ENCODE data around the gene KRTAP5-8. TPM values are rescaled to one million over a fixed set of nuclear protein-coding genes. Genes with fewer than 3 reads are reported as not detected.

The KRTAP5-8 gene
- total and polyA plus RNA-seq, 2 experiments from 2014 or later, result not detected

GRCh38 chr11:71581826-71582225, 44.0 kb downstream of the KRTAP5-8 start:
- TF ChIP-seq ETS1 (IDR thresholded peaks at IDR 0.05), result no peak
- TF ChIP-seq EZH2phosphoT487 (IDR thresholded peaks at IDR 0.05; ENCODE audit: unreplicated experiment), result no peak
- TF ChIP-seq STAT1 (IDR thresholded peaks at IDR 0.05; ENCODE audit: unreplicated experiment), result no peak
- no peak for TF ChIP-seq CTCF (conservative IDR thresholded peaks at IDR 0.05; ENCODE audit: low read depth in 2 of 2)
- TF ChIP-seq POLR2AphosphoS5 (IDR thresholded peaks at IDR 0.05; ENCODE audit: low read depth), result no peak
- TF ChIP-seq NANOG (IDR thresholded peaks at IDR 0.05; ENCODE audit: borderline replicate concordance), result no peak
- no peak for TF ChIP-seq ZNF462 (CRISPR knock-in tag; IDR thresholded peaks at IDR 0.05)
- TF ChIP-seq REST (IDR thresholded peaks at IDR 0.05; ENCODE audit: unreplicated experiment), result no peak
- TF ChIP-seq JUNB (IDR thresholded peaks at IDR 0.05; ENCODE audit: unreplicated experiment), result no peak
- no peak for TF ChIP-seq ZNF114 (CRISPR knock-in tag; IDR thresholded peaks at IDR 0.05)
- no peak for TF ChIP-seq EZH2 (IDR thresholded peaks at IDR 0.05; ENCODE audit: low read depth, unreplicated experiment)
- no peak for TF ChIP-seq ZNF331 (CRISPR knock-in tag; IDR thresholded peaks at IDR 0.05; ENCODE audit: low read depth)
- TF ChIP-seq CREB1 (CRISPR knock-in tag; IDR thresholded peaks at IDR 0.05; ENCODE audit: low read depth), result no peak
- Mint-ChIP-seq H3K27me3 (ENCODE audit: insufficient read depth, low read depth, poor library complexity) (peaks cover 11% of the 10 kb centered on the region), H3K4me3 (no peak overlapping the region), H3K9me3 (no peaks in the 10 kb centered on the region), H3K4me1 (peaks cover 32% of the 10 kb centered on the region), H3K36me3 (ENCODE audit: low read depth) (no peaks in the 10 kb centered on the region), H3K27ac (no peak overlapping the region)
- no peaks in the 10 kb centered on the region for H4K20me1 ChIP-seq (replicated peaks; ENCODE audit: insufficient read depth)
- no peaks in the 10 kb centered on the region for H3F3A ChIP-seq (replicated peaks; ENCODE audit: low read depth)
- DNase-seq (ENCODE audit: low spot score) (no peak), ATAC-seq (no peak)
- H3K4me3 ChIP-seq, result no peak overlapping the region
- H3K79me2 ChIP-seq (replicated peaks; ENCODE audit: insufficient read depth), result no peaks in the 10 kb centered on the region
- H3K27me3 ChIP-seq (ENCODE audit: insufficient read depth), result no peaks in the 10 kb centered on the region
- peaks cover 11% of the 10 kb centered on the region for H3K4me1 ChIP-seq (ENCODE audit: insufficient read depth)
- no peak overlapping the region for H3K27ac ChIP-seq (ENCODE audit: low read depth)
- 0 out of 2 replicates have a peak overlapping the region, but pooled peaks have one; percentile 23 for H3K4me2 ChIP-seq
- no peaks in the 10 kb centered on the region for H3K9me2 ChIP-seq (ENCODE audit: insufficient read depth)
- no peaks in the 10 kb centered on the region for H3K36me3 ChIP-seq (ENCODE audit: insufficient read depth)
- H2AFZ ChIP-seq, result no peak overlapping the region
